ENCODE measurements around the gene FOXG1.

FOXG1 gene

DNA sequence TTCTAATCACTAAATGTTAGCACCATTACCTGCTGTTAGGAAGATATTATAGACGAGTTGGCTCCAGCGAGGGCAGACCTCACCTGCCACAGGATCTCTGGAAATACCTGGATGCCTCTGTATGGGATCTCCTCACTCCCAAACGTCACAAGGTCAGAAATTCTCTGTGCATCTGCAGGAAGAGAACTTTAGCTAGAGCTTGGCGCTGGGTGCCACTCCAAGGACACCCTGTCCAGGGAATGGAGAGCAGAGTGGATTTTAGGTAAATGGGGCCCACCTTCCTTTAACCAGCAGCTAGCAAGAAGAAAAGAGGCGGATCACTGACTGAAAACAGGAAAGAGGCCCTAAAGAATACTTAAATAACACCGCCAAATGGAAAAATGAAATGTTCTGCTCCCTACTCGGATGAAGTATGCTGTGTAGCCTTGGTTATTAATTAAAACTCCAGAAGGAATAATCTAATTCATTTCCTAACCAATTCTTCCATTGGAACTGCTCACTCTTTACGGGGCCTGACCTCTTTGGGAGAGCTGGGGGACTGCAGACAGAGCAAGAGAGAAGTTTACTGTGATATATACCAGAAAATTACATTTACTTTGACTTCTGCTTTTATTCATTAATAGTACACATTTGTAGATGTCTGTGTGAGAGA is 4.2 kb upstream of the FOXG1 start:
- no peak for DNase-seq

DNA sequence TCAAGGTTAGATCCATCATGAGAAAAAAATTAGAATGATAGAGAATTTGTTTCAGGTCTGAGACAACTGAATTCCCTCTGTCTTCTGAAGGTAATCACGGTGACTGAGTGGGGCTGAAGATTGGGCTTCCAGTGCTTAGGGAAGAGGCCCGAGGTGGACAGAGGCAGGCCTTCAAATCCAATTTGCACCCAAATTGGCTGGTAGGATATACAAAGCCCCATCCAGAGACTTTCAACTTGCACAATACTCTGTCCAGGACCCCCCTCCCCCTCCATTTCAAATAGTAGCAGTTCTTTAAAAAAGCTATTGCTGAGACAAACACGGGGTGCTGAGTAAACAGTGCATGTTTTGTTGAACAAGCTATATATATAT is 3.6 kb upstream of the FOXG1 start:
- DNase-seq: no peak

DNA sequence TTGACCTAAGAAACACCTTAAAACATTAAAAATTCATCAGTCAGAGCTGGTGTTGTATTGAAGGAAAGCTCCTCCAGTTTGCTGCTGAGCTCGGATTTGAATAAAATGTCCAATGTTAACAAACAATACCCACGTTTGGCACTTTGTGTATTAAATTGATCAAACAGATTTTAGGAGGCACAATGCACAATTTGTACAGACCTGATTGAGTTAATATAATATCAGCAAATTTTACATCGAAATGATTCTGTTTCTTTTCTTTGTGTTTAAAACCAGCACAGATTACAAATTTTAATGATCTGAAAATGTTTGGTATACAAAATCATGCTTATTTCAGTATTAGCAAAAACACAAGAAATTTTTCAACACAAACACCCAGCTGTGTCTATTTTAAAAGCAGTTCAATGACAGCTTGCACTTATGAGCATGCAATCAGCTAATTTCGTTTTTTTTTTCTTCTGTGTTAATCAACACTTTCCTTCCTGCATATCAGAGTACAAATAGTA is 2.8 kb upstream of the FOXG1 start:
- no peak for DNase-seq

DNA sequence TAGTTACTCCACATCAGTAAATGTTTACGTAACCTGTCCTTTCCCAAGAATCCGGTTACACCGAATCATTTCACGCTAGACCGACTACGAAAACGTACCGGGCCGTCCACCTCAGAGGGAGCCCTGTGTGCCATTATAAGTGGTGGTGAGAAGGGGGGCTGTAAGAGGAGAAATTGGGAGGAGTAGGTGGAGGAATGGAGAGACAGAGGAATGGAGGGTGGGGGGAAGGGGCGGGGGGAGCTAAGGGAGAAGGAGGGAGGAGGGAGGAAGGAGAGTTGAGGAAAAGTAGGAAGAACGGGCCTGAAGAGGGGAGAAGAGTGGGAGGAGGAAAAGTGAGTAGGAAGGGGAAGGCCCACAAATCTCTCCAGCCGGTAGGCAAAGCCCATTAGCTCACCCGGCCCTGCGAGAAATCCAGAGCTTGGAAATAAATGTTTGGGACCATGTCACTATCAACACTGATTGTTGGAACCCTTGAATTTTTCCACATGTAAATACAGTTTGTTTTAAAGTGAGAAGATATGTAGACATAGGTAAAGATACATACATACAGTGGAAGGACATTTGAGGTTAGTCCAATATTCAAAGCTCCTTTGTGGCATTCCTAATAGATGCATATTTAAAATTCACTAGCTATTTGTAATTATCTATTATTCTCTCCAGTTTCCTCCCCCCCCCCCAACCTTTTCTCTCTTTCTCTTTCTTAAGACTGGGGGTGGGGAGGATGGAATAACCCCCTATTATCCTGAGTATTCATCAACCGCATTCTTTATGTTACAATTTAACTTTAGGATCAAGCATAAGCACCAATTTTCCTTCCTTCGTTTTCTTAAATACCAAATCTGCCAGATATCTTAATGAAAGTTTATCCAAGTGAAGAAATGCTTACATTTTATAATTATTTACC is 2.1 kb upstream of the FOXG1 start:
- DNase-seq: no peak

DNA sequence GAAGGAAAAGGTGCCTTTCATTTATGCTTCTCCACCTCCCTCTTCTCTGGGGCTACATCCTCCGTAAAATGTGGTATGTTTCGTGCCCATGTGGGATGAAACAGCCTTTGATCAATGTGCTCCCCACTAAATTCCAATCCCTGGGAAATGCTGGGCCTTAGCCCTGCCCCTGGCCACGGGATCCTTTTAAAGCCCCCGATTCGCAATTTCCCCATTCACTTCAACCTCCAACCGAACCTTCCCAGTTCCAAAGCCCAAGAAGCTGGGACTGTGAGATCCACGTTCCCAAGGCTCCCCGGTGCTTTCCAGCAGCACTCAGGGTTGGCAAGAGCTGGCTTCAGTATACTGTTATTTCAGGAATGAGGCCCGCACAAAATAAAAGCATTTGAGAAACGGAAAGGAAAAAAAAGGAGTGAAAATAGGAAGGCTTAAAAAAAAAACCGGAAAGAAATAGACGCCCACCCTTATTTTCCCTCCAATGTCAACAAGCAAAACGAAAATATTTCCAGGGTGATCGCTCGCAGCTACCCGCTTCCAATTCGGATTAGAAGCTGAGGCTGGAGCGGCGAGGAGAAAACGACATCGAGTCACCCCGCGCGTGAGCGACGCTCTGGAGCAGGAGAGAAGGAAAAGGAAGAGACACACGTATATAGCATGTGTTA is 1.3 kb upstream of the FOXG1 start:
- DNase-seq: no peak

DNA sequence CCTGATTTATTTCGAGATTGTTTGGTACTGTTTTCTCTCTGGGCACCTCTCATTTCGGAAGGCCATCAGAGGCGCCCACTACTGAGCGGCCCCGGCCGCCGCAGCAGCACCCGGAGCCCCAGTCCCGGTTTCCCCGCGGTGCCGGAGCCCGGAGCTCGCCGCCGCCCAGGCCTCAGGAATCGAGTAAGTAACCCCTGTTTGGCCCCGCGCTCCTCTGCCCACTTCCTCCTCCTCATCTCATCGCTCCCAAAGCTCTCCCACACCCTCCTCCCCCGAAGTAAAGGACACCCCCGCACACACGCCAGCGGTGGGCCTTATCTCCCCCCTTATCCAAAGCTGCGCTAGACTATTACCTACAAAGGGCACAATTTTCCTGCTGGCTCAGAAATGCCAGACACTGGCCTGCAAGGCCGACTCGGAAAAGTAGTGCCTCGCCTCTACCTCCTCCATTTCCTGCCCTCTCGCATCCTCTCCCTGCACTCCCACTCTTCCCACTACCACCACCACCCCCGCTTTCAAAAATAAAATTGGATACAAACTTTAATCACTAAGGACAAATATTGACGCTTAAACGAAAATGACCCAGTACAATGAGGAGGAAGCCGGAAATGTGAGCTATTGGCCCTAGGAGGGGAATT is 637 bp upstream of the FOXG1 start:
- no peak for DNase-seq

DNA sequence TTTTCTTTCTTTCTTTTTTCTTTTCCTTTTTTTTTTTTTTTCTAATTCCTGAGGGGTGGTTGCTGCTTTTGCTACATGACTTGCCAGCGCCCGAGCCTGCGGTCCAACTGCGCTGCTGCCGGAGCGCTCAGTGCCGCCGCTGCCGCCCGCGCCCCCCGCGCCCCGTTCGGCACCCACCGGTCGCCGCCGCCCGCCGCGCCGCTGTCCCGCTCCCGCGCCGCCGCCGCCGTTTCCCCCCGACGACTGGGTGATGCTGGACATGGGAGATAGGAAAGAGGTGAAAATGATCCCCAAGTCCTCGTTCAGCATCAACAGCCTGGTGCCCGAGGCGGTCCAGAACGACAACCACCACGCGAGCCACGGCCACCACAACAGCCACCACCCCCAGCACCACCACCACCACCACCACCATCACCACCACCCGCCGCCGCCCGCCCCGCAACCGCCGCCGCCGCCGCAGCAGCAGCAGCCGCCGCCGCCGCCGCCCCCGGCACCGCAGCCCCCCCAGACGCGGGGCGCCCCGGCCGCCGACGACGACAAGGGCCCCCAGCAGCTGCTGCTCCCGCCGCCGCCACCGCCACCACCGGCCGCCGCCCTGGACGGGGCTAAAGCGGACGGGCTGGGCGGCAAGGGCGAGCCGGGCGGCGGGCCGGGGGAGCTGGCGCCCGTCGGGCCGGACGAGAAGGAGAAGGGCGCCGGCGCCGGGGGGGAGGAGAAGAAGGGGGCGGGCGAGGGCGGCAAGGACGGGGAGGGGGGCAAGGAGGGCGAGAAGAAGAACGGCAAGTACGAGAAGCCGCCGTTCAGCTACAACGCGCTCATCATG is 654 bp downstream of the FOXG1 start:
- no peak for DNase-seq

DNA sequence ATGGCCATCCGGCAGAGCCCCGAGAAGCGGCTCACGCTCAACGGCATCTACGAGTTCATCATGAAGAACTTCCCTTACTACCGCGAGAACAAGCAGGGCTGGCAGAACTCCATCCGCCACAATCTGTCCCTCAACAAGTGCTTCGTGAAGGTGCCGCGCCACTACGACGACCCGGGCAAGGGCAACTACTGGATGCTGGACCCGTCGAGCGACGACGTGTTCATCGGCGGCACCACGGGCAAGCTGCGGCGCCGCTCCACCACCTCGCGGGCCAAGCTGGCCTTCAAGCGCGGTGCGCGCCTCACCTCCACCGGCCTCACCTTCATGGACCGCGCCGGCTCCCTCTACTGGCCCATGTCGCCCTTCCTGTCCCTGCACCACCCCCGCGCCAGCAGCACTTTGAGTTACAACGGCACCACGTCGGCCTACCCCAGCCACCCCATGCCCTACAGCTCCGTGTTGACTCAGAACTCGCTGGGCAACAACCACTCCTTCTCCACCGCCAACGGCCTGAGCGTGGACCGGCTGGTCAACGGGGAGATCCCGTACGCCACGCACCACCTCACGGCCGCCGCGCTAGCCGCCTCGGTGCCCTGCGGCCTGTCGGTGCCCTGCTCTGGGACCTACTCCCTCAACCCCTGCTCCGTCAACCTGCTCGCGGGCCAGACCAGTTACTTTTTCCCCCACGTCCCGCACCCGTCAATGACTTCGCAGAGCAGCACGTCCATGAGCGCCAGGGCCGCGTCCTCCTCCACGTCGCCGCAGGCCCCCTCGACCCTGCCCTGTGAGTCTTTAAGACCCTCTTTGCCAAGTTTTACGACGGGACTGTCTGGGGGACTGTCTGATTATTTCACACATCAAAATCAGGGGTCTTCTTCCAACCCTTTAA is 1.5 kb downstream of the FOXG1 start:
- no peak for DNase-seq

DNA sequence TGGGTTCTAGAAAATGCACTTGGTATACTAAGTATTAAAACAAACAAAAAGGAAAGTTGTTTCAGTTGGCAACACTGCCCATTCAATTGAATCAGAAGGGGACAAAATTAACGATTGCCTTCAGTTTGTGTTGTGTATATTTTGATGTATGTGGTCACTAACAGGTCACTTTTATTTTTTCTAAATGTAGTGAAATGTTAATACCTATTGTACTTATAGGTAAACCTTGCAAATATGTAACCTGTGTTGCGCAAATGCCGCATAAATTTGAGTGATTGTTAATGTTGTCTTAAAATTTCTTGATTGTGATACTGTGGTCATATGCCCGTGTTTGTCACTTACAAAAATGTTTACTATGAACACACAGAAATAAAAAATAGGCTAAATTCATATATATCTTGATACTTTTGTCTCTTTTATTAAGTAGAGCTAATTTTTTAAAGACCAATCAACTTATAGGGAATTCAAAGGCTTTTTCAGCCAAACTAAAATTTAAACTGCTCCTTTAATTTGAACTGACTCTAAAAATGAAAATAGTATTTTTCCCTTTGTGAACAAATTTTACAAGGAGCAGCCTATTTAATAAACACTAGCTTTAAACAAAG is 2.8 kb downstream of the FOXG1 start:
- no peak for DNase-seq

DNA sequence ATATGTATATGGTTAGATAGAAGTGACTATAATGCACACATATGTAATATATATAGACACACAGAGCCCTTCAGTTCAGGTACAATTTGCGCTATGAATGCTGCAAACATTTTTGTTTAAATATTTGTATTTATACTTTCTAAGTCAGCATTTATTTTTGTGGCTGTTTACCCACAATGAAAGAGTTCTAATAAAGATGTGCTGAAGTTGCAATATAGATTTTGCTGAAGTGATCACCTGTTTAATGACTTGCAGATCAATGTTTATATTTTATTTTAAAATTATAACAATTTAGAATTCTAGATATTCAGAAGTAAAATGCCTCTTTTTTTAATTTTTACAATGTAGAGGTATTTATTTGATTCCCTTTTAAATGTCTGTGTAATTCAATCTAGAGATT is 3.5 kb downstream of the FOXG1 start:
- no peak for DNase-seq

DNA sequence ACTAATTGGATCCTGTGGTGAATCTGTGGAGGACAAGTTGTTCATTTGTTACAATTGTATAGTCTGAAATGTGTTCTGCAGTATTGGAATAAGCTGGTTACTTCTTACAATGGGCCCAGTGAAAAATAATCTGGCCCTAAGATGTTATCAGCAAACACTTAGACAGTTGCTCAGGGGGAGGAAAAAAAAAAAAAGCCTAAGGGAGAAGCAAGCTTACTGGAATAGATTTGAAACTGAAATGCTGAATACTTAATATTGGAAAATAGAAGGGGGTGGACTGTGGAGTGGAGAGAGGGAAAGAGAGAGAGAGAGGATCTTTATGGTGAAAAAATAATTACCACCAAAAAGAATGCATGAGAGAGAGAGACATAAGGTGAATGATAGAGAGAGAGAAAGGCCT is 4.0 kb downstream of the FOXG1 start:
- no peak for DNase-seq

DNA sequence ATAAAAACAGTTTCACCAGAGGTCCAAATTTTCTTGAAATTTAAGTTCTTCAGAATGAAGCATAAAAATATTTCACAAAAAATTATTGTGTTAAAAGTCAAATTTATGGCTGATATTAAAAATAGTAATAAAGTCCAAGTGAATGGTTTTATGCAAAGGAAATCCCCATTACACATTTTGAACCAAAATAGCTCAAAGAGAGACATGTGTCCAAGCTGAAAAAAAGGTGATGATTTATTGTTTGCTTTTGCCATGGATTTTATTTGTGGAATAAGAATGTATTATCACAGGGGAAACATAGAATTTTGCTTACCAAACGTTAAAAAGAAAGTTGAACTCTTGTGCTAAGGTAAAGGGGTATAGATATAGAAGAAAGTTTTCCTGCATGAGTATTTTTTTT is 4.6 kb downstream of the FOXG1 start:
- DNase-seq: no peak

DNA sequence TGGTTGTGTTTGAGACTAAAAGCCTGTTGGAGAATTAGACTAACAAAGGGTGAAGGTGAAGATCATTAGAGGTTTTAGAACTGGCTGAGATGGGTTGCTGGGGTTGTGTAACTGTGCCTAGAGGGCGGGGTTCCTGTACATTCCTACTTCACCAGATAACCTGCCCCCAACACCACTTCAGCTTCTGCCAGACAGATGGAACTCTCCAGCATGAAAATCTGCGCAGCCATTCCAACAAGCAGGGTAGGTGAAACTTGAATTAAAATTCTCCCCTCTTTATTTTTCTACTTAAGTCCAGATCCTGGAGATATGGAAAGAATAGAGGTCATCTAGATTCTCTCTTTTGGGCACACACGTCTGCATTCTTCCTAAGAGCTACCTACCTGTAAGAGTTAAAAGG is 6.0 kb downstream of the FOXG1 start:
- DNase-seq: no peak

DNA sequence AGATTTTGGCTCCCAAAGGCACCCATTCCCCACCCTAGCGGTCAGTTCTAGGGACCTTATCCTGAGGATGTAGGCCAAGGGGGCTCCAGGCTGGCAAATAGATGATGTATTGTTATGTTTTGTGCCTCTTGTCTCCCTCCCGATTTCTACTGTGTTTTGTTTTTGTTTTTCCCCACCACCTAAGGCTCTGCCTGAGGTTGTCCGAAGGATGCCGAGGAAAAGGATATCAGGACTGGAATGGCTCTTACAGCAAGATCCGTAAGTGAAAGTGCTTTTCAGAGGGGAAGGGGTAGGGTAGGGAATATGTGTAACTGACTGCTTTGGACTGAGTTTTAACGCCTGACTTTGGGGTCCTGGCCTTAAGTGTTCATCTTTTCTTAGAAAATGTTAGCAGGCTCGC is 6.6 kb downstream of the FOXG1 start:
- DNase-seq: no peak

DNA sequence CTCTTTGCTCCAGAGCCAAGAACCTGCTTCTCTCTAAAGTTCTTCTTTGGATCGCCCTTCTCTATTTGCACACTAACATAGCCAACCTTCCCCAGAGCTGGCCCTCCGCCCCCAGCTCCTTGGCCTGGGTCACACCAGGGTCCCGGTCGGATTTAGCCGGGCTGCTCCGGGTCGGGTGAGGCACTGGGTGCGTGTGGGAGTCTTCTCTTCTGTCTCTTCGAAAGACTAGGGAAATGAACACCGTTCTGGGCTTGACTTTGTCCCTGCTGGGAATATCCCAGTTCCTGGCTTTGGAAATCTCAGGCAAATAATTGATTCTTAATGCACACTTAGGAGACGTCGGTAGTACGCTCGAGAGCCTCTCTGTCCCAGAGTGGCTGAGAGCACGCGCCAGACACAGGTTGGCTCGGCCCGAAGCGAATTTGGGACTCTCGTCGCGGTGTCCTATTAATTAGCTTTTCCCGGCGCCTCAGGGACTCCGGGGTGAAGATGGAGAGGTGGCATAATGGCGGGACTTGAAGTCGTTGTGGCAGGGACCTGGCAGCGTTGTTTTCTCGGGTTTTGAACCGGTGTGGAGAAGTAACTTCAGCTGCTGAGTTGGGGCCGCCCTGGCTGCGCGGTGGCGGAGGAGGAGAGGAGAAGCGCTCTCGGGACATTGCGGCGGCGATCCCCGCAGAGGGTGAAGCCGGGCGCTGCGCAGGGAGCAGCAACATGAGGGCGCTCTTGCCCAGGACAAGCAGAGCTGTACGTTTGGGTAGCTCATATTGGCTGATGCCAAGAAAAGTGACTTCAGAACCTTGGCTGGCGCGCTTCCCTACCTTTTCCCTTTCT is 7.5 kb downstream of the FOXG1 start:
- no peak for DNase-seq

DNA sequence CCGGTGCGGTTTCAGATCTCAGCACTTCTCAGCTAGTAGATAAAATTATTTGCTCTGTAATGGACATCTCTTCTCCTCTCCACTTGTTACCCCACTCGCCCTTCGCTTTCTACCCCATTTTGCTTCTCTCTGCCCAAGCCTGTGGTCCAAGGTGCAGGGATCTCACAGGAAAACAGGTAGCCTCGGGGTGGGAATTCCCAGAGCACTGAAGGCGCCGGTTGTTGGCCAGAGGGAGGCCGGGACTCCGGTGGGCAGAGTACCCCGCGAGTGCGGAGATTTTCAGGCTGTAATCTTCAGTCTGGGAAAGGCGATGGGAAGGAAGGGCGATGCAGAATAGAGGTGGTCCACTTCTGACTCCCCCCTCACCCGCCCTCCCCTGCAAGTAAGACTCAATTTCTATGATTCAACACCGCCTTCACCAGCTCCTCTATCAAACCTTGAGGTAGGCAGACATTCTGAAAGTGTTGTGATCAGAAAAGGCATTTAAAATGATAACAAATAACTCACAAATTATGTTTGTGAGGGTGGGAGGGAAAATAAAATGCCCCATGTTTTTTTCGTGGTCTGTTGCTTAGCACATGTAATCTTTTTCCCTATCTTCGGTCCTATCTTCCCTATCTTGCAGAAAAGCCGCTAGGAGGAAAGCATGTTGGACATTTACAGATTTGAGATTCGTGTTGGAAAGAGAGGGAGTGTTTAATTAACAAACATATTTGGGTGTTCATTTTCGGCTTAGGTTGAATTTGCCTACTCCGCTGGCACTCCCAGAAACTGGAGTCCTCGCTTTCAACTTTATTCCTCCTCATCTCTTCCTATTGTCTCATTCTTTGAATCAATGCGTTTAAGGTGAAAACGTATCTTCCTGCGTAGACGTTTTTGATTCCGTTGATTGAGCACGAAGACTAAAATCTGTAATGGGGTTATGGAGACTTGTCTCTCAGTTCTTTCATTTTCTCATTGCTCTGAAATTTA is 8.5 kb downstream of the FOXG1 start:
- DNase-seq: no peak

DNA sequence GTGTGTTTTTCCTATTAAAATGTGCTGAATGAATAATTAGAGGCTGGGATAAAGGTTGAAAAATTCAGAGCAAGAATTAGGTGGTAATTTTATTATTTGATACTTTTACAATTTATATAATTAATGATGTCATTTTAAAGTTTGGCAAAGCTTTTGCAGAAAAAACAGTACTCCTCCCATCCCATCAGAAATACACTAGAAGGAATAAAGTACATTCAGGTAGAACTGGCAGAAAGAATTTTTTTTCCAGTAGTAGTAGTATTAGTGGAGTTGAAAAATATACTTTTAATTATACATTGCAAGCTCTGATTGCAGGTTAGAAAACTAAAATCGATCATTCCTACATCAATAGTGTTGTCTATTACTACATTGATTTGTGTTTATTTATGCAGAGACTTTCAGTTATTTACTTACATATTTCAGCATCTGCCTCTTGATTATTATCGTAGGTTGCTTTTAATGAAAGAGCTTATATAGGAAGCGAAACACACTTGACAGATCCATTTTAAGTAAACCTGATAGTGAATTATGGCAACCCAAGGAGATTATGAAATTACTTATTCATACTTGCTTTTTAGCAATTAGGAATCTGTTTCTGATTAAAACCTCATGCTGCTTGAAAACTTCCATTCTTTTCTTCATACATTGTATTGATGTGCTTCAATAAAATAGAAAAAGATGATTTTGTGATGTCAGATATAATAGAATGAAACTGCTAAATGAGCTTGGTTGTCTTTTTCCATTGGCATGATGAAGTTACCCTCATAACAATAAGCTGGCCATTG is 10.1 kb downstream of the FOXG1 start:
- DNase-seq: no peak

Measured in activated CD4-positive, alpha-beta T cell treated with anti-CD3 and anti-CD28 coated beads for 4 hours (primary cell).